Heart right ventricle (tissue), 16 donors: Measurements from ENCODE around the gene MORN4. TPM values are rescaled to one million over a fixed set of nuclear protein-coding genes. Genes with fewer than 3 reads are reported as not detected.

ENCODE experiments used
- ATAC-seq, 8 donors: fragments of 200-7000 bp; cut with Tn5 transposase; one replicate each; pipeline ENCODE4 v1.9.1; 2020; ENCODE audit warnings: mild to moderate bottlenecking in 8 of 8, moderate library complexity in 8 of 8, moderate number of reproducible peaks in 1 of 8
- DNase-seq, 2 donors: peaks; one replicate each; pipeline ENCODE4 v3.0.0-alpha.2; 2020
- H3K27ac ChIP-seq, 10 donors: fragments of 200-600 bp; sonication (generic) in 2 of 10; one replicate each; pipeline versions ENCODE4 v1.5.0 to v1.8.0; 2020 to 2022; ENCODE audit warnings: mild to moderate bottlenecking in 3 of 10
- H3K27me3 ChIP-seq, 7 donors: fragments of 200-600 bp; one replicate each; pipeline ENCODE4 v1.8.0; 2021 to 2022; ENCODE audit warnings: mild to moderate bottlenecking in 2 of 7
- H3K36me3 ChIP-seq, 9 donors: fragments of 200-600 bp; sonication (generic) in 1 of 9; one replicate each; pipeline versions ENCODE4 v1.5.0 to v1.8.0; 2020 to 2022; ENCODE audit warnings: mild to moderate bottlenecking in 2 of 9
- H3K4me1 ChIP-seq, 9 donors: fragments of 200-600 bp; sonication (generic) in 1 of 9; one replicate each; pipeline versions ENCODE4 v1.5.0 to v1.8.0; 2020 to 2022; ENCODE audit warnings: mild to moderate bottlenecking in 4 of 9
- H3K4me3 ChIP-seq, 10 donors: fragments of 200-600 bp; sonication (generic) in 2 of 10; one replicate each; pipeline versions ENCODE4 v1.5.0 to v1.8.0; 2020 to 2022; ENCODE audit warnings: mild to moderate bottlenecking in 7 of 10, moderate library complexity in 2 of 10
- H3K9me3 ChIP-seq, 11 donors: fragments of 200-600 bp in 10 of 11; sonication (generic) in 2 of 11; one replicate each; pipeline versions ENCODE4 v1.5.0 to v1.8.0; 2013 to 2022; ENCODE audit warnings: mild to moderate bottlenecking in 2 of 11, control low read depth in 1 of 11, moderate library complexity in 1 of 11
- CTCF ChIP-seq, 9 donors: fragments of 200-600 bp; sonication (generic) in 2 of 9; IDR thresholded peaks; one replicate each; pipeline versions ENCODE4 v1.5.0 to v1.8.0; 2021 to 2022; ENCODE audit warnings: antibody characterized with exemption in 9 of 9, mild to moderate bottlenecking in 5 of 9, moderate library complexity in 1 of 9
- WGBS, 2 donors: extraction: QIAGEN DNeasy Blood & Tissue Kit; methylation state at CpG; one replicate each; pipeline ENCODE4 v1.1.7; 2013; ENCODE audit warnings: inconsistent platforms in 1 of 2; 5-methylcytosine and 5-hydroxymethylcytosine counted together
- intact Hi-C, 10 donors: fragments of 100-400 bp; cut with DNase I; formaldehyde crosslinking; loops; one replicate each; pipeline versions ENCODE4 v1.11.1 to v1.14.2; 2022
- polyA plus RNA-seq, 2 donors: library from polyadenylated mRNA; stranded (reverse); fragments of 200-250 nt; gene quantifications; one replicate each; pipeline ENCODE4 v1.2.3, GENCODE V29; 2013
- total RNA-seq, 10 donors: library from RNA; stranded (reverse); fragmentation: NEBNext Ultra II Directional in 3 of 10; extraction: Animal tissue kit (Norgen Biotek cat#: 25700) in 3 of 10; gene quantifications; one replicate each; pipeline versions ENCODE4 v1.2.1 to v1.2.4, GENCODE V29; 2021 to 2023
- donor health status: Arrhythmogenic right ventricular cardiomyopathy.
- donor health status: ischemic (EF 13 %, LVEDD 7.1; RV severe dilation, severe dysfunction).
- donor health status: healthy with polysubstance abuse.
- donor health status: DM: no; HTN: yes; CAD: no.
- donor health status: DM: no; HTN: no; CAD: no.
- donor health status: ischemic (EF 25% LVEDD 6.9; RV normal size, moderate dysfunction).
- donor health status: ischemic (EF 25% LVEDD 5.7; RV mildly dilated, moderate dysfunction).
- donor health status: healthy.
- donor health status: DM: yes; HTN: yes; CAD: no.
- donor health status: Ischemic cardiomyopathy.
- donor health status: ischemic (EF 35%, LVEDD 5.7; RV mildly dilated, moderate dysfunction).
- donor health status: nonischemic (EF 11% LVEDD 7.7; RV severe dilation, severe dysfunction).
- donor health status: DM: yes; HTN: yes; CAD: no.
- donor health status: PGD.
- donor health status: ischemic (EF 29% LVEDD 5.4; RV normal size, mild dysfunction).
- donor health status: nonischemic (EF 23%, LVEDD 6.1; RV moderate dilation, normal function).

Gene MORN4
- total and polyA plus RNA-seq, 12 donors = 4.4 to 17.6 (median 13.3) TPM

GRCh38 chr10:97612386-97612785, 20.9 kb downstream of the MORN4 start:
- Histone ChIP-seq H3K4me3 (no peak overlapping the region), H3K36me3 (peaks cover 0 to 26% (median 0%) of the 10 kb centered on the region in 9 donors), H3K4me1 (peaks cover 0 to 38% (median 9%) of the 10 kb centered on the region in 9 donors), H3K27ac (peak overlapping the region in 6 of 10 donors; percentile 35 to 90 (median 71)), H3K27me3 (no peaks in the 10 kb centered on the region), H3K9me3 (no peaks in the 10 kb centered on the region)
- ATAC-seq (peak; percentile 63 to 82 (median 71)), DNase-seq (peak in 1 of 2 donors; percentile 22)
- intact Hi-C loops = loop anchor here in 8 of 10 donors (1.0 to 10.0 kb wide), 11 partner anchors 40 to 210 kb away; partner anchors contain the start of genes ANKRD2 (in 5 of the 8), RRP12 (in 2 of the 8), MMS19 (in 1 of the 8) and UBTD1 (in 1 of the 8)
- TF ChIP-seq CTCF (IDR thresholded peaks at IDR 0.05) = peak; percentile 24 to 71 (median 50)
- 15 to 23% methylated on average over 2 of the region's 2 CpGs for WGBS, 2 donors

GRCh38 chr10:97611473-97611872, 21.8 kb downstream of the MORN4 start:
- Histone ChIP-seq H3K27ac (peak overlapping the region in 5 of 10 donors; percentile 70 to 90 (median 84)), H3K36me3 (peaks cover 0 to 20% (median 0%) of the 10 kb centered on the region in 9 donors), H3K4me3 (no peak overlapping the region), H3K4me1 (peaks cover 0 to 38% (median 9%) of the 10 kb centered on the region in 9 donors), H3K9me3 (no peaks in the 10 kb centered on the region), H3K27me3 (no peaks in the 10 kb centered on the region)
- no peak for DNase-seq
- ATAC-seq = peak in 1 of 8 donors; percentile 7
- 86 to 90% methylated on average over 12 of the region's 12 CpGs for WGBS, 2 donors
- intact Hi-C loops = loop anchor here in 8 of 10 donors (2.0 to 10.0 kb wide), 8 partner anchors 39 to 209 kb away; partner anchors contain the start of genes ANKRD2 (in 3 of the 8), RRP12 (in 2 of the 8), MMS19 (in 1 of the 8) and UBTD1 (in 1 of the 8)
- no peak for TF ChIP-seq CTCF (IDR thresholded peaks at IDR 0.05)

GRCh38 chr10:97608991-97609561, 24.2 kb downstream of the MORN4 start:
- peak; percentile 66 to 91 (median 84) for ATAC-seq
- Histone ChIP-seq H3K4me3 (no peak overlapping the region), H3K4me1 (peaks cover 0 to 38% (median 9%) of the 10 kb centered on the region in 9 donors), H3K27ac (peak overlapping the region; percentile 42 to 90 (median 74)), H3K27me3 (no peaks in the 10 kb centered on the region), H3K9me3 (no peaks in the 10 kb centered on the region), H3K36me3 (peaks cover 0 to 2% (median 0%) of the 10 kb centered on the region in 9 donors)
- WGBS, 2 donors = 38 to 47% methylated on average over 13 of the region's 13 CpGs
- no peak for TF ChIP-seq CTCF (IDR thresholded peaks at IDR 0.05)
- DNase-seq = peak; percentile 40 to 58
- intact Hi-C loops = loop anchor here in 3 of 10 donors (1.0 to 2.0 kb wide), 3 partner anchors 24 to 37 kb away; partner anchors contain the start of gene ANKRD2 (in 2 of the 3)

- no peak for TF ChIP-seq CTCF (IDR thresholded peaks at IDR 0.05)
- DNase-seq = no peak
- Histone ChIP-seq H3K36me3 (no peaks in the 10 kb centered on the region), H3K27ac (peak overlapping the region in 3 of 10 donors; percentile 21 to 90 (median 72)), H3K9me3 (no peaks in the 10 kb centered on the region), H3K4me1 (peaks cover 0 to 38% (median 9%) of the 10 kb centered on the region in 9 donors), H3K27me3 (no peaks in the 10 kb centered on the region), H3K4me3 (no peak overlapping the region)
- WGBS, 2 donors = 90 to 93% methylated on average over 5 of the region's 5 CpGs
- no peak for ATAC-seq
- intact Hi-C loops = no loop called here
These were observed 26.1 kb downstream of the MORN4 start for GRCh38 chr10:97607095-97607636.
